Globus pallidus (tissue), 1 donor: ENCODE measurements around the gene MAPRE3.
A peak's percentile ranks its signal among the peaks of the same experiment; 100 is the strongest.

Experiments used
- DNase-seq: peaks from one replicate; pipeline ENCODE4 v3.0.0-alpha.2; 2015; ENCODE audit warnings: low spot score

Gene MAPRE3

GRCh38 chr2:27041752-27042151, 71.3 kb downstream of the MAPRE3 start:
- no peak for DNase-seq

DNA sequence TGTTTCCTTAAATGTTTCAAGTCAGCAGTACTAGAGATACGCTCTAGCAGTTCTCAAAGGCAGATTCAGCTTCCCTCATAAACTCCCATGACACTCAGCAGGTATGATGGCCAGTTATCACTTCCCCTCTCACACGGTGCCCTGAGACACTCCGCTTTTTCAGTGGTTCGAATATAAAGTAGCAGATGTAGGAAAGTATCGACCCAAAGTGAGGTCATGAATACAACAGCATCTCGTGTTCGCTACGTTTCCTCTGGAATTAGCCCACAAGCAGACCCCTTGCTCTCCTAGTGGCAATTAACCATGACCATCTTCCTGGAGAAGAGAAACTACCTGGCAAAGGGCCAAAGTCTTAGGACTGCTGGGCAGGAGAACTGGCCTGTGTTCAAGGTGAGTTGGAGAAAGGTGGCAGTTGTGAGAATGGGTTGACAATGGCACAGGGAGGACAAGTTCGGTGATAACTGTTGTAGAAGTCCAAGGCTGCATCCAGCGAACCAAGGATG, 71.8 kb downstream of the MAPRE3 start:
- DNase-seq: no peak

DNA sequence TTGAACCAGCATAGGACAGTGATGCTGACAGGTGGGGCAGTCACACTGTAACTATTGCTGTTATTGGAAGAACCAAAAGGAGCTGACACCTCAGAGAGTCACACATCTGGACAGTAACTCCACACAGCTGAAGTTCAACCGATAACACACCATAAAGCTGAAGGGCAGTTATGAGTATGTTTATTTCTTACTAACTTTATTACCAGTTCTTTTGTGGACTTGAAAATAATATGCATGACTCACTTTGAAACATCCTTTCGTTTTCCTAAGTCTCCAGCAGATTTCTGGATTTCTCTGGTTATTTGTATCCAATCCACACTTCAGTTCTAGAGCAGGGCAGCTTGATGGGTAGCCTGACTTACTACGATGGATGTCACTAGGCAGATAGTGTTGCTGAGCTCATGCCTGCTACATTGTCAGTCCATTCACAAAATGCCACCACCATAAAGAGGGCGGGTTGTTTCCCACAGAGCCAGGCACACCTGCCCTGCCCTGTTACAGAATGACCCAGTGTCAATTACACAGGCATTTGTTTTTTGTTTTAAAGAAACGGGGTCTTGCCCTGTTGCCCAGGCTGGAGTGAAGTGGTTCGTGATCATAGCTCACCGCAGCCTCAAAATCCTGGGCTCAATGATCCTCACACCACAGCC, 72.7 kb downstream of the MAPRE3 start:
- DNase-seq: no peak

GRCh38 chr2:27049422-27050280, 79.2 kb downstream of the MAPRE3 start:
- peak; percentile 18 for DNase-seq

- peak; percentile 96 for DNase-seq
Observed at GRCh38 chr2:27050281-27050995, 80.0 kb downstream of the MAPRE3 start.

DNA sequence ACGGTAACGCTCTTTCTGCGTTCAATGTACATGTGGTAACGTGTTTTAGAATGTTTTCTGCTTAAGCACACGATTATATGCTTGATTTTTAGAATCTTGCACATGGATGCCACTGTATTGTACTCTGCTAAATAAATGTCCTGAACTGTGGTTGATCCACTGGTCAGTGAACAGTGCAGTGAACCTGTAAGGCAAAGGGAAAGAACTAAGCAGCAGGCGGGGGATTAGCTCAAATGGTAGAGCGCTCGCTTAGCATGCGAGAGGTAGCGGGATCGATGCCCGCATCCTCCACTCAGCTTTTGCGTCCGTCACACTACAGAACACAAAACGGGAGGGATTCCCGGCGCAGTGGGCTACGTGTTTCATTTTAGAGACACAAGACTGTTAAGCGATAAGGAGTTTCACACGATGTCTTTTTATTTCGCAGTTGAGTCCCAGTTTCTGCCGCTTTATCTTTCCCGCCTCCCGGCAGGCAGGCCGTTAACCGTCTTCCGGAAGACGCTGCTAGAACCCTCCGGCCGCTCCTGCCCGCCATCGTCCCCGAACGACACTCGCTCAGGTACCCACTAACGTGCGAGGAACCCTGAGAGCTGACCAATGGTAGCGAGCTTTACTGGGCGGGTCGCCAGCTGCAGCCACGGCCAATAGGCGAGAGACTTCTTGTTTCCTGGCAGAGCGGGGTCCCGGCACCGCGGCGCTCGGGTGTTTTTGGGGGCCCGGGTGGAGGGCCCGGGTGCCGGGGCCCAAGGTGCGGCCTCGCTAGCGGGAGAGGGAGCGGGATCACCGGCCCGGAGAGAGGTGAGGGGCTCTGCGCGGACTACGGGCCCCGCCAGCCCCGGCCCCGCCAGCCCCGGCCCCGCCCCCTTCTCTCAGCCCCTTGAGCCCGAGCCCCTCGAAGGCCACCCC, 80.8 kb downstream of the MAPRE3 start, which contains the start of gene AGBL5:
Gene AGBL5, plus strand, starts transcription at position 673 of the 906 bp plus-strand sequence. CDS start 1,291 bp downstream, outside the sequence.
- DNase-seq: peak; percentile 89

GRCh38 chr2:27051902-27052645, 81.6 kb downstream of the MAPRE3 start:
- no peak for DNase-seq

- DNase-seq: no peak
Observed at GRCh38 chr2:27053321-27053720, 82.9 kb downstream of the MAPRE3 start.

DNA sequence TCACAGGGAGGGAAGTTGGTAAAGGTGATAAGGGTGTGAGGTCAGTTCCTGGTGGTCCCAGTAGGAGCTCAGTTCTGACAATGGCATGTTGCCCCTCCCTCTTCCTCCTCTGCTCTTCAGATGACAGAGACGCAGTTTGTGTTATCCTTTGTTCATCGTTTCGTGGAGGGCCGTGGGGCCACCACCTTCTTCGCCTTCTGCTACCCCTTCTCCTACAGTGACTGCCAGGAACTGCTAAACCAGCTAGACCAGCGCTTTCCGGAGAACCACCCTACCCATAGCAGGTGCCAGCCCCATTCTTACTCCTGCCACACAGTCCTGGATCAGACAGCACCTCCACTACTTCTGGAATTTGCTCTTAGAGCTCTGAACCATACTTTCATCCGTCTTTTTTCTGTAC, 83.3 kb downstream of the MAPRE3 start:
- no peak for DNase-seq

- DNase-seq: no peak
Observed at GRCh38 chr2:27054721-27055120, 84.3 kb downstream of the MAPRE3 start.

DNA sequence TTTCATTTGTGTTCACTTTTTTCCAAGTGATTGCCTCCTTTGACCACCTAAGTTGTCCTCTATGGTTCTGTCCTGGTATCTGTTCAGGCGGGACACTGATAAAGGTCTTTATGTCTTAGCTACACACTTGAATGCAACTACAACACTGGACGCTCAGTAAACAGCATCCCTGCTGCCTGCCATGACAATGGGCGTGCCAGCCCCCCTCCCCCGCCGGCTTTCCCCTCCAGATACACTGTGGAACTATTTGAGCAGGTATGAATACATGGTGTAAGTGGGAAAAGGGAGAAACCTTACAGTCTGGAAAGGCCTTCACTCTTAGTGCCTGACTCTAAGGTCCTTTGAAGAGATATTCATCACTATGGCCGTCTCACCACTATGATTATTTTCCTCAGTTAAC, 86.7 kb downstream of the MAPRE3 start:
- DNase-seq: no peak

DNA sequence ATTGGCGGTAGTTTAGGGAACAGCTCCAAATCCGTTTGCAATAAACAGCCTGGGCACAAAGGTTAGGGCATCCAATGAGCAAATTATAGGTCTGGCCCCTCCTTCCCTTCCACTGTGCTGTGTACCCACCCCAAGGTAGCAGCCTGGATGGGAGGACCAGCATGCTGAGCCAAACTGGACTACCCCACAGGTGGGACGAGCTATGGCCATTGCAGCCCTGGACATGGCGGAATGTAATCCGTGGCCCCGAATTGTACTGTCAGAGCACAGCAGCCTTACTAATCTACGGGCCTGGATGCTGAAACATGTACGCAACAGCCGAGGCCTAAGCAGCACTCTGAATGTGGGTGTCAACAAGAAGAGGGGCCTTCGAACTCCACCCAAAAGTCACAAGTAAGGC, 87.8 kb downstream of the MAPRE3 start:
- no peak for DNase-seq

DNA sequence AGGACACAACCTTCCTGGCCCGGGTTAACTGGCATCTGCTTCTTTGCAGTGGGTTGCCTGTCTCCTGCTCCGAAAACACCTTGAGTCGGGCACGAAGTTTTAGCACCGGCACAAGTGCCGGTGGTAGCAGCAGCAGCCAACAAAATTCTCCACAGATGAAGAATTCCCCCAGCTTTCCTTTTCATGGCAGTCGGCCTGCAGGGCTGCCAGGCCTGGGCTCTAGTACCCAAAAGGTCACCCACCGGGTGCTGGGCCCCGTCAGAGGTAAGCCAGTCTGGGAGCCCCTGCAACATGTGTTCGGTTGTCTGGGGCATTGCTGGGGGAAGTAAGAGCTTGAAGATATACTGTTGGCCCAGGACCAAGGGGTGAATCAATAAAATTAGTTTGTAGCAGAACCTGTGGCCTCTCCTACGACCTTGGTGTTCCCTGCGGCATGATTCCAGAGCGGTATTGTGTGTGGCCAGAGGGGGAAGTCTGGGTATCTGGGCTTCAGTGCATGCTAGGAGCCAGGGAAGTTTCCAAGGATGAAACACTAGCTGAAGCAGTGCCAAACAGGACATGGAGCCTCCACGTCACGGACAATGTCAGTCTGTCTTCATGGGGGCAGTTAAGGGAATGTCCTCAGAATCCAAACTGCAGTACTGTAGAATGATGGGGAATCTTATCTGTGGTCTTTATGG, 88.8 kb downstream of the MAPRE3 start:
- DNase-seq: no peak

DNA sequence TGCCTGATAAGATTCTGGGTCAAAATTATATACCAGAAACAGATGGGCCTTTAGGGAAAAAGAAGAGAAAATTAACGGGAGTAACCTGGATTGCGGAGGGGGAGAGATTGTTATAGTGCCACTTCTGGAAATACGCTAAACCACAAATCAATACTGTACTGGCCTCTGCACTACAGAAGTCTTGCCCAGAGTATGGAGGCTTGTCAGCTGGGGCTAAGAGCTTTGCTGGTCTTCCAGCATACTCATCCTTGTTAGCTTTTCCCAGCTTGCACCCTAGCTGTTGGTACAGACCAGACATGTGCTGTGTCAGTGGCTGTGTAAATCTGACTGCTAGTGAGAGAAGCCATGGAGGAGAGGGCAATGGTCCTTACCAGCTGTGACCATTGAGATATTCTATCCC, 89.9 kb downstream of the MAPRE3 start:
- no peak for DNase-seq

DNA sequence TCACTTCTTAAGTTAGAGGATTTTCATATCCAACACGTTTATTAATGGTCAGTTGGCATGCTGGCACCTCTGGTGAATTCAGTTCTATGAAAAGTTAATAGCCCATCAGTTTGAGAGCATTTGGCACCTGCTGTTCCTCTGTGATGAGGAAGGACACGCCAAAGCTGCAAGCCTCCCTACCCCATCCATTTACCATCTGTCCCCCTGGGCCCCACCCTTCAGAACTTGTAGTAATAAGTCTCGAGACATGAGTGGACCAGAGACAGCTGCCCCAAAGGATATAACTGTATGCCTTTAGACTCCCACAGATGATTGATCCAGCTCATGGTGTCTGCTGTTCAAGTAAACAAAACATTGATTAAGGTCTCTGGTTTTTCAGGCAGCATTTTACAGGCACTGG, 94.7 kb downstream of the MAPRE3 start:
- no peak for DNase-seq

GRCh38 chr2:27067385-27067784, 96.9 kb downstream of the MAPRE3 start:
- no peak for DNase-seq

DNA sequence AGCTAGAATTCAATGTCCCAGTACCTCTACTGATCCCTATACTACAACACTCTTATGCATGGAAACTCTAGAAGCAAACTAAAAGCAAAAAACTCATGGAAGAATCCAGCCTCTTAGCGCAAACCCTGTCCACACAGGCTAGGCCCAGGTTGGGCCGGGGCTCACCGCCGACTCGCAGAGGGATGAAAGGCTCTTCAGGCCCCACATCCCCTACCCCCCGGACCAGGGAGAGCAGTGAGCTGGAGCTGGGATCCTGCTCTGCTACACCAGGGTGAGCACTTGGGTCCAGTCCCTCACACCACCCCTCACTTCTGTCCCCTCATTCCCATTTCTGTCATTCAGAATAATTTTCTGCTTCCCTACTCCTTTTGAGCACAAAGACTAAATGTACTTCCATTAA, 99.0 kb downstream of the MAPRE3 start:
- no peak for DNase-seq

DNA sequence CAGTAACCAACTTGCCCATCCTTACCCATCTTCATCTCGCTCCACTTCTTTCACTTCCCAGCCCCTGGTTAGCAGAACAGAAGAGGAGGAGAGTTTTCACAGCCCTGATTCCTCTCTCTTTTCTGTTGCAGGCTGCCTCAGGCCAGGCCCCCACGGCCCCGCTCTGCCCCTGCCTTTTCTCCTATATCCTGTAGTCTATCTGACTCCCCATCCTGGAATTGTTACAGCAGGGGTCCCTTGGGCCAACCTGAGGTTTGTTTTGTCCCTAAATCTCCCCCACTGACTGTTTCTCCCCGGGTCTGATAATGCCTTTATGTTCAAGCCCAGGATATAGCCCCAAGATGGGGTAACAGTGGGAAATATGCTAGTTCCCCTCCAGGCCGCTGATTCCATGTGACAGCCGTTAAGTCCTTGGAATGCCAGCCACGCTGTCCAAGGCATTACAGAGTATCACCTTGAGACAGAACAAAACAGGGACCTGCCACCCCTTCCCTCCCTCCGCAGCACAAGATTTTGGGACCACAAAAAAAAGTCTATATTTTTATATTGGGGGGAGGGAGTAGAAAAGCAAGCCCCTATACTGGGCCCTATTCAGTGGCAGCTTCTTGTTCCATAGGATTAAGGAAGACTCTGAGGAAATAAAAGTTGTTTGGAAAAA, 99.7 kb downstream of the MAPRE3 start:
- no peak for DNase-seq

DNA sequence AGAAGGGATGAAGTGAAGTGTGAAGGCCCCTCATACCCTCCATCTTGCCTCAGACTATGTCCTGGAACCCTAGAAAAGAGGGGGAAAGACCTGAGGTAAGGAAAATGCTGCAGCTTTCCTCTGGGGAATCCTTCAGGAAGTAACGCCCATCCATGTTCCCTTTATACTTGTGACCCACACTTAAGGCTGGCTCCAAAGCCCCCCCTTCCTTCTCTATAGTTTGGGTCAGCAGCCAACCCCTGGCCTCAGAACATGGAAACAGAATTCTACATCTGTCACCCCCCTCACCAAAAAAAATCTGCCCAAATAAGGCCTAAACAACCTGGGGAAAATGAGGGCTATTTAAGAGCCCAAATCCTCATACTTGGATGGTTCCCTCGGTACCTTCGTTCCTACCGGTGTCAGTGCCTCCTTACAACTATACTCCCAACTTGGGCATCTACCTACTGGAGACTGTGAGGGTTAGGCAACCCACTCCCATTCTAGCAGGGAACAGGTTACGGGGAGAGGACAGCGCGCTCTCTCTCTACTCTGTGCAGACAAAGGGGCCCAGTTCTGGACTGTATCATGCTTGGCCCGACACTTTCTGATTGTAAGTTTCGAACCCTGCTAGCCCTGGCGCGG, 100.3 kb downstream of the MAPRE3 start:
- no peak for DNase-seq
